K562 (cell line): Measurements from ENCODE around the gene NUP205. TPM values are rescaled to one million over a fixed set of nuclear protein-coding genes. Genes with fewer than 3 reads are reported as not detected.
A peak's percentile ranks its signal among the peaks of the same experiment; 100 is the strongest.

ENCODE experiments used
- ATF2 ChIP-seq: sonication (generic); formaldehyde crosslinking; IDR thresholded peaks from 2 replicates; pipeline ENCODE4 v1.8.1; 2022; ENCODE audit warnings: missing genetic modification reagents
- ATF6 ChIP-seq: sonication (generic); formaldehyde crosslinking; IDR thresholded peaks from 2 replicates; pipeline ENCODE4 v1.4.0; 2020; ENCODE audit warnings: mild to moderate bottlenecking, missing genetic modification reagents
- E2F1 ChIP-seq: sonication (generic); formaldehyde crosslinking; IDR thresholded peaks from 2 replicates; pipeline ENCODE4 v1.8.1; 2023; ENCODE audit warnings: mild to moderate bottlenecking, missing genetic modification reagents, moderate library complexity
- EZH2 ChIP-seq: IDR thresholded peaks from 2 replicates; pipeline ENCODE4 v1.6.1; 2012; ENCODE audit warnings: low read depth, mild to moderate bottlenecking, inconsistent platforms, low read length, borderline replicate concordance
- KAT2B ChIP-seq: IDR thresholded peaks from one replicate; pipeline ENCODE4 v1.6.1; 2012; ENCODE audit warnings: low read depth, mild to moderate bottlenecking, control low read depth, inconsistent platforms, low read length, moderate library complexity
- MYNN ChIP-seq, 2 experiments: sonication (generic); formaldehyde crosslinking in 1 of 2; IDR thresholded peaks; 2 replicates each; pipeline versions ENCODE4 v1.5.0 to v1.6.1; 2016 to 2020; ENCODE audit warnings: antibody characterized with exemption in 1 of 2, missing genetic modification reagents in 1 of 2
- NBN ChIP-seq: fragments of 450-650 bp; IDR thresholded peaks from 2 replicates; pipeline ENCODE4 v1.6.1; 2016; ENCODE audit warnings: low read depth, mild to moderate bottlenecking
- NFIX ChIP-seq: fragments of 250-450 bp; sonication (Bioruptor Pico); IDR thresholded peaks from 2 replicates; pipeline ENCODE4 v1.4.0; 2020; ENCODE audit warnings: low read depth, mild to moderate bottlenecking, moderate library complexity
- PATZ1 ChIP-seq: fragments of 250-450 bp; sonication (Bioruptor Pico); IDR thresholded peaks from 2 replicates; pipeline ENCODE4 v1.5.0; 2020; ENCODE audit warnings: mild to moderate bottlenecking, borderline replicate concordance
- POLR2AphosphoS2 ChIP-seq: IDR thresholded peaks from 2 replicates; pipeline ENCODE4 v1.6.1; 2012; ENCODE audit warnings: low read length, improper control_type of control experiment
- SNIP1 ChIP-seq: fragments of 450-650 bp; IDR thresholded peaks from 2 replicates; pipeline ENCODE4 v1.7.1; 2017; ENCODE audit warnings: low read depth, mild to moderate bottlenecking
- SUPT5H ChIP-seq: fragments of 450-650 bp; IDR thresholded peaks from 2 replicates; pipeline ENCODE4 v1.6.1; 2016
- TEAD2 ChIP-seq: fragments of 450-650 bp; IDR thresholded peaks from 2 replicates; pipeline ENCODE4 v1.6.1; 2016; ENCODE audit warnings: missing genetic modification characterization, control low read depth, missing compliant biosample characterization
- TRIM24 ChIP-seq, 2 experiments: fragments of 450-650 bp; IDR thresholded peaks; 2 replicates each; pipeline ENCODE4 v1.6.1; 2016
- TRIM25 ChIP-seq: fragments of 450-650 bp; IDR thresholded peaks from 2 replicates; pipeline ENCODE4 v1.7.0; 2016; ENCODE audit warnings: borderline replicate concordance
- WHSC1 ChIP-seq: IDR thresholded peaks from one replicate; pipeline ENCODE4 v1.6.1; 2012; ENCODE audit warnings: low read length, control low read depth, inconsistent platforms
- ZBTB7A ChIP-seq: IDR thresholded peaks from 2 replicates; pipeline ENCODE4 v1.6.1; 2011; ENCODE audit warnings: low read depth, mild to moderate bottlenecking, low read length, moderate library complexity, borderline replicate concordance; ENCODE audit not compliant: control insufficient read depth
- ZNF224 ChIP-seq: sonication (generic); formaldehyde crosslinking; IDR thresholded peaks from 2 replicates; pipeline ENCODE4 v1.8.0; 2022; ENCODE audit warnings: mild to moderate bottlenecking, missing genetic modification reagents
- ZNF408 ChIP-seq: fragments of 250-450 bp; sonication (Bioruptor Pico); IDR thresholded peaks from 2 replicates; pipeline ENCODE4 v1.4.0; 2020; ENCODE audit warnings: low read depth, mild to moderate bottlenecking, moderate library complexity
- ZNF75A ChIP-seq: fragments of 450-650 bp; formaldehyde crosslinking; IDR thresholded peaks from 2 replicates; pipeline ENCODE4 v1.4.0; 2020; ENCODE audit warnings: mild to moderate bottlenecking
- polyA plus RNA-seq, 8 experiments: library from polyadenylated mRNA; depleted of rRNA in 4 of 8; stranded (reverse) in 5 of 8; unstranded in 3 of 8; fragments of >200 nt; fragmentation: Nextera tagmentation in 2 of 8; fragmentation: Illumina TruSeq in 1 of 8; extraction: Ambion mirVana in 2 of 8; extraction: Trizol in 1 of 8; gene quantifications; 2 replicates each; pipeline versions ENCODE4 v1.2.1 to v1.2.3, GENCODE V29; 2011 to 2014; ENCODE audit warnings: inconsistent platforms in 1 of 8, missing spikeins in 1 of 8
- total RNA-seq, 7 experiments: library from RNA; depleted of rRNA in 6 of 7; stranded (reverse); fragments of >200 nt in 6 of 7; fragmentation: Illumina TruSeq in 2 of 7; extraction: Trizol in 2 of 7; gene quantifications; 2 replicates each; pipeline versions ENCODE4 v1.2.1 to v1.2.3, GENCODE V29; 2011 to 2021; ENCODE audit warnings: low replicate concordance in 1 of 7

NUP205 gene
- total and polyA plus RNA-seq, 9 of the 15 experiments (the other 6 are each of a cell fraction or from before 2014, with no cell fraction given), result 101 to 282 (median 193) TPM

DNA sequence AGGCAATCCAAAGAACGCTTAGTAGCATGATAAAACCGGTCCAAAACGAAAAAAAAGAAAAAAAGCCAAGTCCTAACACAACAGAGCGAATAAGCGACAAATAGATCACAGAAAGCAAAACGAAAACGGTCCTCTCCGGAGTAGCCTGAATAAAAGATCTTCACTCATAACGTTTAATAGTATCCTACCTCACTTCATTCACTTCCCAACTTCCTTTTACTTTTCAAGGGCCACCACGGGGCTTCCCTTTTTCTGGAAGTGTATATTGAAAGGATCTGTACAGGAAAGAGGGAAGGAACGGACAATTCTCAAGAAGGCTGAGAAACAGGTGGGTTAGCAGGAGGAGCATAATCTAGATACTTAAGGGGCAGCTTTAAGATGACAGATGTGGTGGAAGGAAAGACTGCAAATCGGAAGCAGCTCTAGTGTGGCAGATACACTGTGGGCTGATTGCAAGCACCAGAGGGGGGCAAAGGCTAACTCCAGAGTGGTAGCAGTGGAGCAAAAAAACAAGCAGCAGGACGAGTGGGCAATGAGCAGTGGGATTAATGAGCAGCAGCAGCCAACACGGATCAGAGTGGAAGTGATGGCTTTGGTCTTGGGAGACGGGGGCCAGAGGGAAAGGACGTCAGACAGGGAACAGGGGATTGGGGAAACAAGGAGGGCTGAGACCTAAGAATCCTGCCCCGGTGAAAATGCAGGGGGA is 48.7 kb upstream of the NUP205 start (continued):
- TF ChIP-seq NBN (no peak; the same call in 1 of the 2 replicates), EZH2 (no peak), KAT2B (no peak), ZNF224 (CRISPR knock-in tag) (no peak), ATF2 (no peak), SNIP1 (no peak), ZBTB7A (no peak), TEAD2 (tag) (no peak), ZNF75A (CRISPR knock-in tag) (0 out of 2 replicates have a peak, but pooled peaks have one; percentile 26), SUPT5H (no peak), E2F1 (peak; percentile 64; the same call in 1 of the 2 replicates), ATF6 (CRISPR knock-in tag) (0 out of 2 replicates have a peak, but pooled peaks have one; percentile 4), MYNN (IDR thresholded peaks at IDR 0.05) (no peak), MYNN (CRISPR knock-in tag; IDR thresholded peaks at IDR 0.05) (no peak), POLR2AphosphoS2 (no peak), ZNF408 (CRISPR knock-in tag) (no peak), PATZ1 (CRISPR knock-in tag) (no peak), WHSC1 (no peak), NFIX (CRISPR knock-in tag) (no peak), TRIM24 (IDR thresholded peaks at IDR 0.05) (no peak), TRIM25 (peak; percentile 22; the same call in 1 of the 2 replicates)
